ENCODE measurements around the gene MGMT. TPM values are rescaled to one million over a fixed set of nuclear protein-coding genes. Genes with fewer than 3 reads are reported as not detected.

The MGMT gene
- total RNA-seq, 1 experiment from 2014 or later = 11.5 TPM

GRCh38 chr10:129553928-129554327 is 86.9 kb downstream of the MGMT start:
- Histone ChIP-seq H3K79me2 (ENCODE audit: insufficient read depth, low read length) (no peaks in the 10 kb centered on the region), H3K9ac (ENCODE audit: low read length) (no peak overlapping the region), H3K36me3 (ENCODE audit: control insufficient read depth in 1 of 2, insufficient read depth in 2 of 2, low read length in 2 of 2) (no peaks in the 10 kb centered on the region), H4K20me1 (ENCODE audit: insufficient read depth) (no peaks in the 10 kb centered on the region), H3K4me2 (ENCODE audit: low read length) (no peak overlapping the region), H2AFZ (ENCODE audit: low read depth, low read length, poor library complexity, severe bottlenecking) (no peak overlapping the region), H3K9me3 (ENCODE audit: control insufficient read depth in 1 of 2, insufficient read depth in 1 of 2, low read depth in 1 of 2, low read length in 2 of 2) (peaks cover 3 to 13% of the 10 kb centered on the region in 2 experiments; a peak in 2 of 4 replicates), H3K9me2 (ENCODE audit: insufficient read depth) (no peaks in the 10 kb centered on the region), H3K4me3 (replicated peaks in 1 of 2; ENCODE audit: low read depth in 1 of 2, low read length in 2 of 2) (no peak overlapping the region), H3K27ac (ENCODE audit: low read depth, low read length) (no peak overlapping the region), H3K4me1 (ENCODE audit: control insufficient read depth in 1 of 2, insufficient read depth in 2 of 2, low read length in 2 of 2) (no peaks in the 10 kb centered on the region), H3K27me3 (ENCODE audit: insufficient read depth, low read length) (no peaks in the 10 kb centered on the region)
- no TSS peak for BruUV-seq (replicated peaks)
- ChIA-PET CTCF (no interaction called here), RAD21 (ENCODE audit: low non-redundant PET in 1 of 2, low total read pairs in 2 of 2, uncharacterized antibody in 2 of 2, unreplicated experiment in 2 of 2) (no interaction called here), POLR2A (no interaction called here)
- no peak for ATAC-seq
- TF ChIP-seq CTCF (IDR thresholded peaks at IDR 0.05 in 2 of 3, conservative IDR thresholded peaks at IDR 0.05 in 1 of 3; ENCODE audit: borderline replicate concordance in 1 of 3, insufficient read depth in 1 of 3, low read depth in 2 of 3, low read length in 2 of 3) (no peak), ATF3 (IDR thresholded peaks at IDR 0.05) (no peak), EGR1 (IDR thresholded peaks at IDR 0.05; ENCODE audit: low read depth) (no peak), EZH2phosphoT487 (IDR thresholded peaks at IDR 0.05; ENCODE audit: borderline replicate concordance) (no peak), POLR2A (IDR thresholded peaks at IDR 0.05; ENCODE audit: borderline replicate concordance, extremely low read depth, insufficient read depth, insufficient read length) (no peak), SP1 (IDR thresholded peaks at IDR 0.05; ENCODE audit: low read depth) (no peak), RAD21 (IDR thresholded peaks at IDR 0.05; ENCODE audit: low read depth) (no peak), CEBPB (IDR thresholded peaks at IDR 0.05; ENCODE audit: low read depth) (no peak), FOSL1 (IDR thresholded peaks at IDR 0.05; ENCODE audit: low read depth) (no peak), SRF (IDR thresholded peaks at IDR 0.05; ENCODE audit: low read depth) (no peak), CBX3 (IDR thresholded peaks at IDR 0.05; ENCODE audit: low read depth) (no peak), ZBTB33 (IDR thresholded peaks at IDR 0.05; ENCODE audit: extremely low read depth, insufficient replicate concordance, low read length) (no peak), JUND (IDR thresholded peaks at IDR 0.05) (no peak), ZNF274 (IDR thresholded peaks at IDR 0.05; ENCODE audit: low read depth, low read length) (no peak), YY1 (IDR thresholded peaks at IDR 0.05; ENCODE audit: extremely low read depth, insufficient replicate concordance, low read depth, low read length) (no peak), EZH2 (IDR thresholded peaks at IDR 0.05) (no peak), REST (IDR thresholded peaks at IDR 0.05; ENCODE audit: low read depth) (no peak), MAX (IDR thresholded peaks at IDR 0.05) (no peak), ZFX (IDR thresholded peaks at IDR 0.05) (no peak)
- intact Hi-C loops (cut with micrococcal nuclease) = no loop called here
- DNase-seq (ENCODE audit: low read depth, low spot score) = no peak
